ENCODE data around the gene MLXIP.

The MLXIP gene

DNA sequence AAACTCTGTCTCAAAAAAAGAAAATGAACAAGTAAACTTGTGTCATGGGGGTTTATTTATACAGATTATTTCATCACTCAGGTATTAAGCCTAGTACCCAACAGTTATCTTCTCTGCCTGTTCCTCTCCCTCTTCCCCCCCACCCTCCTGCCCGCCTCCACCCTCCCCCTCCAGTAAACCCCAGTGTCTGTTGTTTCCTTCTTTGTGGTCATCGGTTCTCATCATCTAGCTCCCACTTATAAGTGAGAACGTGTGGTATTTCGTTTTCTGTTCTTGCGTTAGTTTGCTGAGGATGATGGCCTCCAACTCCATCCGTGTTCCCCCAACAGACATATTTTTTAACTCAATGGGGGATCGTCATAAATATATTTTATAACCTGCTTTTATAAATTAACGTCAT lies 83.1 kb downstream of the MLXIP start:
- no peaks in the 10 kb centered on the region for H3K36me3 ChIP-seq (replicated peaks; ENCODE audit: insufficient read depth, low read length)
- H3K27ac ChIP-seq (ENCODE audit: low read length): no peak overlapping the region
- no peaks in the 10 kb centered on the region for H4K20me1 ChIP-seq (ENCODE audit: insufficient read depth, low read length)
- H3K27me3 ChIP-seq (replicated peaks; ENCODE audit: insufficient read depth, low read length): no peaks in the 10 kb centered on the region
- no peaks in the 10 kb centered on the region for H3K4me1 ChIP-seq (ENCODE audit: low read length)
- H3K4me2 ChIP-seq (ENCODE audit: low read depth, low read length): no peak overlapping the region
- H3K4me3 ChIP-seq (ENCODE audit: low read length): no peak overlapping the region
- no peaks in the 10 kb centered on the region for H3F3A ChIP-seq (ENCODE audit: insufficient read depth, low read length)
- no peak overlapping the region for H3K9ac ChIP-seq (ENCODE audit: low read length)
- H3K9me2 ChIP-seq (replicated peaks; ENCODE audit: insufficient read depth, low read length): no peaks in the 10 kb centered on the region
- no peaks in the 10 kb centered on the region for H3K79me2 ChIP-seq (ENCODE audit: low read length)
- DNase-seq: no peak
- H2AFZ ChIP-seq (ENCODE audit: low read length): no peak overlapping the region
- no peaks in the 10 kb centered on the region for H3K9me3 ChIP-seq (replicated peaks; ENCODE audit: insufficient read depth, low read length)
- TF ChIP-seq EZH2phosphoT487 (IDR thresholded peaks at IDR 0.05; ENCODE audit: low read length) (no peak), EZH2 (optimal IDR thresholded peaks at IDR 0.05; ENCODE audit: low read depth, low read length) (no peak)
- TF ChIP-seq, protein P1, sequence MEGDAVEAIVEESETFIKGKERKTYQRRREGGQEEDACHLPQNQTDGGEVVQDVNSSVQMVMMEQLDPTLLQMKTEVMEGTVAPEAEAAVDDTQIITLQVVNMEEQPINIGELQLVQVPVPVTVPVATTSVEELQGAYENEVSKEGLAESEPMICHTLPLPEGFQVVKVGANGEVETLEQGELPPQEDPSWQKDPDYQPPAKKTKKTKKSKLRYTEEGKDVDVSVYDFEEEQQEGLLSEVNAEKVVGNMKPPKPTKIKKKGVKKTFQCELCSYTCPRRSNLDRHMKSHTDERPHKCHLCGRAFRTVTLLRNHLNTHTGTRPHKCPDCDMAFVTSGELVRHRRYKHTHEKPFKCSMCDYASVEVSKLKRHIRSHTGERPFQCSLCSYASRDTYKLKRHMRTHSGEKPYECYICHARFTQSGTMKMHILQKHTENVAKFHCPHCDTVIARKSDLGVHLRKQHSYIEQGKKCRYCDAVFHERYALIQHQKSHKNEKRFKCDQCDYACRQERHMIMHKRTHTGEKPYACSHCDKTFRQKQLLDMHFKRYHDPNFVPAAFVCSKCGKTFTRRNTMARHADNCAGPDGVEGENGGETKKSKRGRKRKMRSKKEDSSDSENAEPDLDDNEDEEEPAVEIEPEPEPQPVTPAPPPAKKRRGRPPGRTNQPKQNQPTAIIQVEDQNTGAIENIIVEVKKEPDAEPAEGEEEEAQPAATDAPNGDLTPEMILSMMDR (IDR thresholded peaks at IDR 0.05; ENCODE audit: low read length): no peak

DNA sequence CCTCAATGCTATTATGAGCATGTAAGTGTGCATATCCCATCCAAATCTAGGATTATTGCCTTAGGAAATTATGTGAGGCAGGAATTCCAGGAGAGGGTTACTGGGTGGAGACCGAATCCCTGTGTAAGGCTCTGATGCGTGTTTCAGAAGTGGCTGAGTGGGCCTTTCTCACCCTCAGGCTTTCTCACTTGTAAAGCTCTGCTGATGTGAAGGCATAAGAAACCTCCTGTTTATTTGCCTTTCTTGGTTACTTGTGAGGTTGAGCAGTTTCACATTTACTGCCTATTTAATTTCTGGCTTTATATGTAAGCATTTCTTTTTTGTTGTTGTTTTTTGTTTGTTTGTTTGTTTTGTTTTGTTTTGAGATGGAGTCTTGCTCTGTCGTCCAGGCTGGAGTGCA lies 84.4 kb downstream of the MLXIP start:
- H3K36me3 ChIP-seq (replicated peaks; ENCODE audit: insufficient read depth, low read length): no peaks in the 10 kb centered on the region
- H3K9me3 ChIP-seq (replicated peaks; ENCODE audit: insufficient read depth, low read length): no peaks in the 10 kb centered on the region
- no peak overlapping the region for H2AFZ ChIP-seq (ENCODE audit: low read length)
- H3K4me3 ChIP-seq (ENCODE audit: low read length): no peak overlapping the region
- H3K4me1 ChIP-seq (ENCODE audit: low read length): no peaks in the 10 kb centered on the region
- H3K4me2 ChIP-seq (ENCODE audit: low read depth, low read length): no peak overlapping the region
- TF ChIP-seq EZH2 (optimal IDR thresholded peaks at IDR 0.05; ENCODE audit: low read depth, low read length) (no peak), EZH2phosphoT487 (IDR thresholded peaks at IDR 0.05; ENCODE audit: low read length) (no peak)
- TF ChIP-seq, protein P1 (IDR thresholded peaks at IDR 0.05; ENCODE audit: low read length): no peak
- H3K9ac ChIP-seq (ENCODE audit: low read length): no peak overlapping the region
- H3K9me2 ChIP-seq (replicated peaks; ENCODE audit: insufficient read depth, low read length): no peaks in the 10 kb centered on the region
- H4K20me1 ChIP-seq (ENCODE audit: insufficient read depth, low read length): no peaks in the 10 kb centered on the region
- no peak overlapping the region for H3K27ac ChIP-seq (ENCODE audit: low read length)
- H3F3A ChIP-seq (ENCODE audit: insufficient read depth, low read length): no peaks in the 10 kb centered on the region
- H3K79me2 ChIP-seq (ENCODE audit: low read length): no peaks in the 10 kb centered on the region
- H3K27me3 ChIP-seq (replicated peaks; ENCODE audit: insufficient read depth, low read length): no peaks in the 10 kb centered on the region
- no peak for DNase-seq

DNA sequence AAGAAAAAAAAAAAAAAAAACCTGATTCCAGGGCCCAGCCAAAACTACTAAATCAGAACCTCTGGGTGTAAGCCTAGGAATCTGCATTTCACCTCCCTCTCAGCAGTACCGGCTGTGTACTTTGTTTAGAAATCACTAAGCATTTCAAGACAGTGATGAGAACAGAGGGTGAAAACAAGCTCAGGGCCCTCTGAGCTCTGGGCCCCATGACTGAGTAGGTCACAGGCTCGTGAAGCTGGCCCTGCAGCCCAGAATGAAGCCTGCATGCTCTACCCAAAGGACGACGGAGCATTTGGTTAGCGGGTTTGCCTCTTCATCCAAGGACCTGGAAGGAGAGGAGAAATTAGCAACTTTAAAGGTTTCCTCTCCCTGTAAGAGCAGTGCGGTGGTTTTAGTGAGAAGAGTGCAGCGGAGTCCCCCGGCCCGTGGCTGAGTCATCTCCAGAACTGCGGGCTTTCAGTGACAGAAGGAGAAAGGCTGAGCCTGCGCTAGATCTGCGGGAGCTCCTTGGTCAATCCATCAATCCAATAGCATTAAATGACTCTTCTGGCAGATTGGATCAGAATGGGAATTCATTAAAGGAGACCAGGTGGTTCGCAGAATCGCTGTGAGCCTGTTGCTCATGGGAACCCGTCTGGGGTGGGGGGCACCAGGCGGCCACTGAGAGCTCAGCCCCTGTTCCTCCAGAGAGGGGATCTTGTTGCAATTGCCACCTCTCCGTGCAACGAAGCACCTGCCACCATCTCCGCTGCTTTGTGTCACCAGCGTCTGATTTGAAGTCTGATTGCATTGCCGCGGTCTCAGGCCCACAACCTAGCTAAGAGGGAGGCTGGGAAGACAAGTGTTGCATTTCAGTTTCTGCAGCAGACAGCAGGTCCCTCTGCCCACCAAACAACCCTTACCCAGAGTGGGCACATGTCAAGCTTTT lies 88.1 kb downstream of the MLXIP start:
- H3K4me1 ChIP-seq (ENCODE audit: low read length): no peaks in the 10 kb centered on the region
- H4K20me1 ChIP-seq (ENCODE audit: insufficient read depth, low read length): no peaks in the 10 kb centered on the region
- no peak overlapping the region for H3K27ac ChIP-seq (ENCODE audit: low read length)
- no peak overlapping the region for H3K9ac ChIP-seq (ENCODE audit: low read length)
- no peak overlapping the region for H3K4me3 ChIP-seq (ENCODE audit: low read length)
- no peaks in the 10 kb centered on the region for H3K9me2 ChIP-seq (replicated peaks; ENCODE audit: insufficient read depth, low read length)
- no peaks in the 10 kb centered on the region for H3K79me2 ChIP-seq (ENCODE audit: low read length)
- H3K4me2 ChIP-seq (ENCODE audit: low read depth, low read length): no peak overlapping the region
- H2AFZ ChIP-seq (ENCODE audit: low read length): no peak overlapping the region
- H3K36me3 ChIP-seq (replicated peaks; ENCODE audit: insufficient read depth, low read length): no peaks in the 10 kb centered on the region
- DNase-seq: no peak
- no peaks in the 10 kb centered on the region for H3K9me3 ChIP-seq (replicated peaks; ENCODE audit: insufficient read depth, low read length)
- TF ChIP-seq EZH2 (optimal IDR thresholded peaks at IDR 0.05; ENCODE audit: low read depth, low read length) (no peak), EZH2phosphoT487 (IDR thresholded peaks at IDR 0.05; ENCODE audit: low read length) (no peak)
- TF ChIP-seq, protein P1 (IDR thresholded peaks at IDR 0.05; ENCODE audit: low read length): no peak
- no peaks in the 10 kb centered on the region for H3K27me3 ChIP-seq (replicated peaks; ENCODE audit: insufficient read depth, low read length)
- H3F3A ChIP-seq (ENCODE audit: insufficient read depth, low read length): no peaks in the 10 kb centered on the region

Measured in MM.1S (cell line).